Measurements from ENCODE around the gene GNPDA1. TPM values are rescaled to one million over a fixed set of nuclear protein-coding genes. Genes with fewer than 3 reads are reported as not detected.

Gene GNPDA1
- total RNA-seq, 1 donor from 2014 or later: 67.1 TPM

DNA sequence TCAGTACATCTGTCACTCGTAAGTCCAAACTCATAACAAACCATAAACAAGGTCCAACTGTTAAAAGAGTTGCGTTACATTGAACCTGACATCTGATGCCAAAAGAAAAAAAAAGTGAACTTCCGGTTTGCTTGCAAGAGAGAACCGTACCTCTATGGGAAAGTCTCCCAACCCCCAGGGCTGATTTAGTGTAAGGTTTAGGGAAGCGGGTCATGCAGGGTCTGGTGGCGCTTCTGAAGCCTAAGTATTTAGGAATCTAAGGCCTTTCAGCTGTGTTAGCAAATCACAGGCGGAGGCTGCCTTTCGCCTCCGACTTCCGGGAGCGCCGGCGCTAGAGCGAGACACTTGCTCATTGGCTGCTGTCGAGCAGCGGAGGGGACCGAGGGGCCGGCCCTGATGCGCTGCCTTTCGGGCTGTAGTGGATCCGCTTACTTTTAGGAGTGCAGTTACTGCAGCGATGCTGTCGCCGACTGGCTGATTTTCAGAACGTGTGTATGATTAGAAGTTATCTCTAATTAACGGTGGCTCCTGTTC, 12.0 kb upstream of the GNPDA1 start:
- Histone ChIP-seq H3K4me3 (ENCODE audit: low read depth, low read length) (peak overlapping the region; percentile 36), H3K27me3 (ENCODE audit: control insufficient read depth, insufficient read depth, low read length) (no peaks in the 10 kb centered on the region), H3K36me3 (ENCODE audit: control insufficient read depth, insufficient read depth, low read length) (no peaks in the 10 kb centered on the region)
- TF ChIP-seq, protein P1, sequence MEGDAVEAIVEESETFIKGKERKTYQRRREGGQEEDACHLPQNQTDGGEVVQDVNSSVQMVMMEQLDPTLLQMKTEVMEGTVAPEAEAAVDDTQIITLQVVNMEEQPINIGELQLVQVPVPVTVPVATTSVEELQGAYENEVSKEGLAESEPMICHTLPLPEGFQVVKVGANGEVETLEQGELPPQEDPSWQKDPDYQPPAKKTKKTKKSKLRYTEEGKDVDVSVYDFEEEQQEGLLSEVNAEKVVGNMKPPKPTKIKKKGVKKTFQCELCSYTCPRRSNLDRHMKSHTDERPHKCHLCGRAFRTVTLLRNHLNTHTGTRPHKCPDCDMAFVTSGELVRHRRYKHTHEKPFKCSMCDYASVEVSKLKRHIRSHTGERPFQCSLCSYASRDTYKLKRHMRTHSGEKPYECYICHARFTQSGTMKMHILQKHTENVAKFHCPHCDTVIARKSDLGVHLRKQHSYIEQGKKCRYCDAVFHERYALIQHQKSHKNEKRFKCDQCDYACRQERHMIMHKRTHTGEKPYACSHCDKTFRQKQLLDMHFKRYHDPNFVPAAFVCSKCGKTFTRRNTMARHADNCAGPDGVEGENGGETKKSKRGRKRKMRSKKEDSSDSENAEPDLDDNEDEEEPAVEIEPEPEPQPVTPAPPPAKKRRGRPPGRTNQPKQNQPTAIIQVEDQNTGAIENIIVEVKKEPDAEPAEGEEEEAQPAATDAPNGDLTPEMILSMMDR (IDR thresholded peaks at IDR 0.05; ENCODE audit: insufficient read depth, low read length, severe bottlenecking): no peak
- FAIRE-seq (no peak), DNase-seq (ENCODE audit: low read depth) (peak; percentile 76)

DNA sequence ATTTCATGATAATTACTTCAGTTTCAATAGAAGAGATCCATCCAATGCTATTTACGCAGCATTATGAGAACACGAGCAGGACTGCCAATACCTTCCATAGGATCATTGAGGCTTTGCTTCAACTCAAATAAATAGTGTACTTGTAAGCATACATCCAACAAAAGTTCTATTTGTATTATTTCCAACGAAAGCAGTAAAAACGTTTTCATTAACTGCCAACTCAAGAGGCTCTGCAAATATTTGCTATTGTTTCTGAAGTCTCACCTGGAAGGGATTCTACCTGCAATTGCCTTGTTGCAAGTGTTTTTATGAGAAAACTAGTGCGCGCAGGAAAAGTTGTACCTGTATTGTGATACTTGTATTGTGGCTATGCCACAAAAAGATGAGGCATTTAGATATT, 11.0 kb upstream of the GNPDA1 start:
- no peaks in the 10 kb centered on the region for H3K36me3 ChIP-seq (ENCODE audit: control insufficient read depth, insufficient read depth, low read length)
- no peak overlapping the region for H3K4me3 ChIP-seq (ENCODE audit: low read depth, low read length)
- TF ChIP-seq, protein P1 (IDR thresholded peaks at IDR 0.05; ENCODE audit: insufficient read depth, low read length, severe bottlenecking): no peak
- DNase-seq (ENCODE audit: low read depth) (no peak), FAIRE-seq (no peak)
- H3K27me3 ChIP-seq (ENCODE audit: control insufficient read depth, insufficient read depth, low read length): no peaks in the 10 kb centered on the region

DNA sequence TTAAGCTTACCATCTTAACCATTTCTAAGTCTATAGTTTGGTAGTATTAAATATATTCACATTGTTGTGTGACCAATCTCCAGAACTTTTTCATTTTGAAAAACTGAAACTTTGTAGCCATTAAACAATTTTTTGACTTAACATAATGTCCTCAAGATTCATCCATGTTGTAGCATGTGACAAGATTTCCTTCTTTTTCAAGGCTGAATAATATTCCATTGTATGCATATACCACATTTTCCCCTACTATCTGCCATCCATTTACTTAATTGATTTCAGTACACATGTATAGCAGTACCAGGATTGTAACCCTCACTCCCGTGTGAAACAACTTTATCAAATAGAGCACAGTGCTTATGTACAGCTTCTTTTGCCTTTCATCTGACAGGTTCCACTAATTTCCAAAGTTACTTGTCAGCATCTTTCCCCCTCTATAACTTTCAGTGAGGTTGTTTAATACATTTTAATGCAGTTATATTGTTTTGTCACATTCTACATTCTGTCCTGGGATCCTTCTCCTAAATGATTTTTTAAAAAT, 7.4 kb upstream of the GNPDA1 start:
- Histone ChIP-seq H3K36me3 (ENCODE audit: control insufficient read depth, insufficient read depth, low read length) (no peaks in the 10 kb centered on the region), H3K4me3 (ENCODE audit: low read depth, low read length) (no peak overlapping the region), H3K27me3 (ENCODE audit: control insufficient read depth, insufficient read depth, low read length) (no peaks in the 10 kb centered on the region)
- TF ChIP-seq, protein P1 (IDR thresholded peaks at IDR 0.05; ENCODE audit: insufficient read depth, low read length, severe bottlenecking): no peak
- FAIRE-seq (no peak), DNase-seq (ENCODE audit: low read depth) (no peak)

DNA sequence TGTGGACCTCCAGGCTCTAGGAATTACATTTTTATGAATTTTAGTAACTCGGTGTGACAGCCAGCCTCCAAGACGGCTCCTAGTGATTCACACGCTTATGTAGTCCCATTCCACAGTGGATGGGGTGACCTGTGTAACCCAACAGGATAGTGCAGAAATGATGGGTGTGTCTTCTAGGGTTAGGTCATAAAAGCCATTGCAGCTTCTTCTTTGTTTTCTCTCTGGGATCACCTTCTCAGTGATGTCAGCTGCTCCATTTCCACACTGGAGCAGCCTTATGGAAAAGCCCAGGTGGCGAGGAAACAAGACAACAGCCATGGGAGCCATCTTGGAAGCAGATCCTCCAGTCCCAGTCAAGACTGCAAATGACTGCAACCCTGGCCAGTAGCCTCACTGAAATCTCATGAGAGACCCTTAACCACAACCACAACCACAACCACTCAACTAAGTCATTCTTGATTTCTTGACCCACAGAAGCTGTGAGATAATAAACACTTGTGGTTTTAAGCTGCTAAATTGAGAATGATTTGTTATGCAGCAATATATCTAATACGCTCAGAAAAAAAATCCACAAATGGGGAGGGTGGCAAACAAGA, 5.1 kb upstream of the GNPDA1 start:
- Histone ChIP-seq H3K27me3 (ENCODE audit: control insufficient read depth, insufficient read depth, low read length) (no peaks in the 10 kb centered on the region), H3K36me3 (ENCODE audit: control insufficient read depth, insufficient read depth, low read length) (no peaks in the 10 kb centered on the region), H3K4me3 (ENCODE audit: low read depth, low read length) (no peak overlapping the region)
- TF ChIP-seq, protein P1 (IDR thresholded peaks at IDR 0.05; ENCODE audit: insufficient read depth, low read length, severe bottlenecking): no peak
- FAIRE-seq: no peak
- DNase-seq (ENCODE audit: low read depth): no peak

DNA sequence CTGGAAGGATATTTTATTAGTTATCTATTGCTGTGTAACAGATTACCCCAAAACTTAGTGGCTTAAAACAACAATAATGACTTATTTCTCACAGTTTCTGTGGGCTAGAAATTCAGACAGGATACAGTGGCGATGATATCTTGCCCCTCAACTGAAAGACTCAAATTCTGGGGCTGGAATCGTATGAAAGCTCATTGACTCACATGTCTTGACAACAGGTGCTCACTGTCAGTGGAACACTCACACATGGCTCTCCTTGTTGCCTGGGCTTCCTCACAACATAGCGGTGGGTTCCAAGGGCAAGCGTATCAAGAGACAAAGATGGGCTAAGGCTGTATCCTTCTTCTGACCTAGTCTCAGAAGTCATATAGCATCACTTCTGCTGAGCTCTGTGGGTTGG, 3.7 kb upstream of the GNPDA1 start:
- Histone ChIP-seq H3K36me3 (ENCODE audit: control insufficient read depth, insufficient read depth, low read length) (no peaks in the 10 kb centered on the region), H3K4me3 (ENCODE audit: low read depth, low read length) (no peak overlapping the region), H3K27me3 (ENCODE audit: control insufficient read depth, insufficient read depth, low read length) (no peaks in the 10 kb centered on the region)
- no peak for FAIRE-seq
- no peak for DNase-seq (ENCODE audit: low read depth)
- TF ChIP-seq, protein P1 (IDR thresholded peaks at IDR 0.05; ENCODE audit: insufficient read depth, low read length, severe bottlenecking): no peak
